Thymus (tissue), 11 donors: ENCODE data around the gene WDCP. TPM values are rescaled to one million over a fixed set of nuclear protein-coding genes. Genes with fewer than 3 reads are reported as not detected.

Experiments used
- DNase-seq, 9 donors: peaks; one replicate each; pipeline ENCODE4 v3.0.0-alpha.2; 2013; ENCODE audit warnings: low spot score in 9 of 9, low read depth in 6 of 9, missing footprints in 1 of 9
- H3K27ac ChIP-seq, 2 donors: one replicate each; pipeline ENCODE4 v1.5.1; 2013; ENCODE audit warnings: control low read depth in 1 of 2, low read depth in 1 of 2, low read length in 1 of 2, mild to moderate bottlenecking in 1 of 2, moderate library complexity in 1 of 2
- H3K27me3 ChIP-seq, 2 donors: one replicate each; pipeline ENCODE4 v1.5.1; 2013; ENCODE audit warnings: low read length in 1 of 2; ENCODE audit not compliant: control insufficient read depth in 2 of 2, insufficient read depth in 1 of 2
- H3K36me3 ChIP-seq, 2 donors: one replicate each; pipeline ENCODE4 v1.5.1; 2013; ENCODE audit warnings: low read length in 1 of 2, mild to moderate bottlenecking in 1 of 2, moderate library complexity in 1 of 2; ENCODE audit not compliant: control insufficient read depth in 2 of 2, insufficient read depth in 2 of 2
- H3K4me1 ChIP-seq, 2 donors: one replicate each; pipeline ENCODE4 v1.5.1; 2013; ENCODE audit warnings: low read length in 2 of 2; ENCODE audit not compliant: control insufficient read depth in 2 of 2, insufficient read depth in 2 of 2
- H3K4me3 ChIP-seq, 2 donors: one replicate each; pipeline ENCODE4 v1.5.1; 2013; ENCODE audit warnings: low read length in 2 of 2, control low read depth in 1 of 2, mild to moderate bottlenecking in 1 of 2
- H3K9me3 ChIP-seq, 2 donors: one replicate each; pipeline ENCODE4 v1.5.1; 2013; ENCODE audit warnings: low read length in 1 of 2, mild to moderate bottlenecking in 1 of 2; ENCODE audit not compliant: control insufficient read depth in 2 of 2, insufficient read depth in 1 of 2
- WGBS: extraction: QIAGEN DNeasy Blood & Tissue Kit; methylation state at CpG from one replicate; pipeline ENCODE4 v1.1.7; 2013; 5-methylcytosine and 5-hydroxymethylcytosine counted together
- polyA plus RNA-seq: library from polyadenylated mRNA; stranded (reverse); fragments of 200-250 nt; gene quantifications from one replicate; pipeline ENCODE4 v1.2.3, GENCODE V29; 2013
- total RNA-seq: library from RNA; stranded (reverse); fragments of 120-200 nt; gene quantifications from one replicate; pipeline ENCODE4 v1.2.4, GENCODE V29; 2013
- donor health status: healthy.

WDCP gene
- total and polyA plus RNA-seq, 2 donors, result 4.7 to 11.5 TPM

- Histone ChIP-seq H3K4me1 (no peaks in the 10 kb centered on the region), H3K27ac (no peak overlapping the region), H3K4me3 (no peak overlapping the region), H3K27me3 (no peaks in the 10 kb centered on the region), H3K9me3 (no peaks in the 10 kb centered on the region), H3K36me3 (no peaks in the 10 kb centered on the region)
- DNase-seq, result no peak
- WGBS, result 95% methylated on average over 1 of the region's 1 CpG
Measured at GRCh38 chr2:23992931-23993330, 54.3 kb downstream of the WDCP start.

- WGBS, result 74% methylated on average over 2 of the region's 2 CpGs
- Histone ChIP-seq H3K4me3 (no peak overlapping the region), H3K4me1 (no peaks in the 10 kb centered on the region), H3K27me3 (no peaks in the 10 kb centered on the region), H3K9me3 (peaks cover 0 to 2% of the 10 kb centered on the region in 2 donors), H3K36me3 (peaks cover 0 to 5% of the 10 kb centered on the region in 2 donors), H3K27ac (no peak overlapping the region)
- DNase-seq, result peak in 3 of 9 donors; percentile 2 to 35 (median 5)
Measured at GRCh38 chr2:23988371-23988770, 58.8 kb downstream of the WDCP start.

Other genes with a start within 250 kb of the WDCP start
- 22.5 TPM for gene ATAD2B, start 120.3 kb downstream of the WDCP start, total RNA-seq
- 12.1 TPM for gene ATAD2B, start 120.3 kb downstream of the WDCP start, polyA plus RNA-seq
- 11.0 TPM for gene UBXN2A, start 106.9 kb downstream of the WDCP start, total RNA-seq
- 10.9 TPM for gene UBXN2A, start 106.9 kb downstream of the WDCP start, polyA plus RNA-seq
- gene MFSD2B, start 37.3 kb downstream of the WDCP start, total RNA-seq, result 0.19 TPM
- gene MFSD2B, start 37.3 kb downstream of the WDCP start, polyA plus RNA-seq, result 0.21 TPM
- 4.4 TPM for gene FKBP1B, start 2.4 kb upstream of the WDCP start, total RNA-seq
- gene FKBP1B, start 2.4 kb upstream of the WDCP start, polyA plus RNA-seq, result 9.3 TPM
- 213 TPM for gene SF3B6, start 28.9 kb upstream of the WDCP start, total RNA-seq
- gene SF3B6, start 28.9 kb upstream of the WDCP start, polyA plus RNA-seq, result 163 TPM
- 30.0 TPM for gene TP53I3, start 37.4 kb upstream of the WDCP start, total RNA-seq
- 31.3 TPM for gene TP53I3, start 37.4 kb upstream of the WDCP start, polyA plus RNA-seq
- 0.90 TPM for gene PFN4, start 75.9 kb upstream of the WDCP start, total RNA-seq
- gene PFN4, start 75.9 kb upstream of the WDCP start, polyA plus RNA-seq, result 1.3 TPM
- gene FAM228B, start 76.1 kb upstream of the WDCP start, total RNA-seq, result 16.2 TPM
- gene FAM228B, start 76.1 kb upstream of the WDCP start, polyA plus RNA-seq, result 31.5 TPM
- gene FAM228A, start 127.7 kb upstream of the WDCP start, total RNA-seq, result 0.66 TPM
- 0.96 TPM for gene FAM228A, start 127.7 kb upstream of the WDCP start, polyA plus RNA-seq